Retinal pigment epithelial cell (primary cell): ENCODE results near the gene VPS26C.

Experiments
- DNase-seq: peaks from one replicate; pipeline ENCODE4 v3.0.0-alpha.2; 2010; ENCODE audit warnings: low read depth
- H3K4me3 ChIP-seq: 2 replicates; pipeline ENCODE4 v1.5.1; 2011; ENCODE audit warnings: mild to moderate bottlenecking, low read length, control low read depth, moderate library complexity
- CTCF ChIP-seq: conservative IDR thresholded peaks from 2 replicates; pipeline ENCODE4 v1.5.1; 2011; ENCODE audit warnings: low read depth, low read length, control low read depth, inconsistent platforms

The VPS26C gene

GRCh38 chr21:37249112-37249904, 17.8 kb downstream of the VPS26C start:
- no peak overlapping the region for H3K4me3 ChIP-seq
- no peak for TF ChIP-seq CTCF
- DNase-seq: no peak

- no peak overlapping the region for H3K4me3 ChIP-seq
- DNase-seq: no peak
- no peak for TF ChIP-seq CTCF
Measured at GRCh38 chr21:37248298-37248697, 18.8 kb downstream of the VPS26C start.

- no peak for DNase-seq
- H3K4me3 ChIP-seq: no peak overlapping the region
- no peak for TF ChIP-seq CTCF
Measured at GRCh38 chr21:37245151-37245550, 22.0 kb downstream of the VPS26C start.

GRCh38 chr21:37244501-37245095, 22.5 kb downstream of the VPS26C start:
- no peak for DNase-seq

GRCh38 chr21:37243961-37244360, 23.2 kb downstream of the VPS26C start:
- no peak for DNase-seq
- TF ChIP-seq CTCF: no peak
- H3K4me3 ChIP-seq: no peak overlapping the region

More at GRCh38 chr21:37244501-37245095, 22.5 kb downstream of the VPS26C start:
- TF ChIP-seq CTCF: no peak
- H3K4me3 ChIP-seq: no peak overlapping the region

- H3K4me3 ChIP-seq: no peak overlapping the region
- TF ChIP-seq CTCF: no peak
- DNase-seq: no peak
Measured at GRCh38 chr21:37241426-37241825, 25.7 kb downstream of the VPS26C start.

GRCh38 chr21:37240978-37241377, 26.2 kb downstream of the VPS26C start:
- TF ChIP-seq CTCF: no peak
- DNase-seq: no peak

More at GRCh38 chr21:37240978-37241377, 26.2 kb downstream of the VPS26C start:
- H3K4me3 ChIP-seq: no peak overlapping the region
